Esophagus squamous epithelium (tissue), 4 donors: ENCODE measurements around the gene ATP2A3.

Source experiments
- CTCF ChIP-seq, 6 experiments: fragments of 450-650 bp in 4 of 6; fragments of 200-600 bp in 2 of 6; sonication (generic) in 2 of 6; IDR thresholded peaks; one replicate each; pipeline ENCODE4 v1.5.1; 2016 to 2019; ENCODE audit warnings: antibody characterized with exemption in 6 of 6, mild to moderate bottlenecking in 4 of 6, moderate library complexity in 4 of 6
- POLR2A ChIP-seq, 4 donors: fragments of 450-650 bp; IDR thresholded peaks; one replicate each; pipeline ENCODE4 v1.6.1; 2017; ENCODE audit warnings: antibody characterized with exemption in 4 of 4, mild to moderate bottlenecking in 4 of 4, moderate library complexity in 3 of 4

DNA sequence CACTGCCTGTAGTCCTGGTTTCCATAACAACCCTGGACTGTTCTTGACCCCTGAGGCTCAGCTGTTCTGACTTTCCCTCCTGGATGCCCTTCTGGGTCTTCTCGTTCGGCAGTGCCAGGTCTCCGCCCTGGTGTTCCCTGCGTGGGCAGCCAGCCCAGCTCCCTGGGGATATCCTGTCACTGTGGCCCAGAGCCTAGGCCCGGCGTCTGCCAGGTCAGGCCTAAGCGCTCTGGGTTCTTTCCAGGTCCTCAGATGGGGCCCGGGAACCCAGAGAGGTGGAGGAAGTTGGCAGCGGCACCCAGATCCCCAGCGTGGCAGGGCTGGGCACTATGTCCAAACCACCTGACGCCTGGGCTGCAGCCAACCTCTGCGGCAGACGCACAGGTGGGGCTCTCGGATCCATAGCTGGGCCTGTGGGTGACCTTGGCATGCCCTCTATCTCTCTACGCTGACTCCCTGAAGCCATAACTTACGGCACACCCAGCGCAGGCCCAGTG, 12.5 kb upstream of the ATP2A3 start:
- no peak for TF ChIP-seq CTCF (IDR thresholded peaks at IDR 0.05)
- TF ChIP-seq POLR2A (IDR thresholded peaks at IDR 0.05), result no peak
